ENCODE measurements around the gene FRRS1. TPM values are rescaled to one million over a fixed set of nuclear protein-coding genes. Genes with fewer than 3 reads are reported as not detected.

The FRRS1 gene
- total and polyA plus RNA-seq, 2 experiments from 2014 or later, result 0.34 to 6.8 TPM

GRCh38 chr1:99811075-99811474, 44.6 kb upstream of the FRRS1 start (continued):
- TF ChIP-seq ZNF462 (CRISPR knock-in tag; IDR thresholded peaks at IDR 0.05), result no peak
- no peak for TF ChIP-seq EZH2 (IDR thresholded peaks at IDR 0.05; ENCODE audit: low read depth, unreplicated experiment)
- TF ChIP-seq, protein P1, sequence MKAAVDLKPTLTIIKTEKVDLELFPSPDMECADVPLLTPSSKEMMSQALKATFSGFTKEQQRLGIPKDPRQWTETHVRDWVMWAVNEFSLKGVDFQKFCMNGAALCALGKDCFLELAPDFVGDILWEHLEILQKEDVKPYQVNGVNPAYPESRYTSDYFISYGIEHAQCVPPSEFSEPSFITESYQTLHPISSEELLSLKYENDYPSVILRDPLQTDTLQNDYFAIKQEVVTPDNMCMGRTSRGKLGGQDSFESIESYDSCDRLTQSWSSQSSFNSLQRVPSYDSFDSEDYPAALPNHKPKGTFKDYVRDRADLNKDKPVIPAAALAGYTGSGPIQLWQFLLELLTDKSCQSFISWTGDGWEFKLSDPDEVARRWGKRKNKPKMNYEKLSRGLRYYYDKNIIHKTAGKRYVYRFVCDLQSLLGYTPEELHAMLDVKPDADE (IDR thresholded peaks at IDR 0.05), result no peak
- no peak for TF ChIP-seq NANOG (IDR thresholded peaks at IDR 0.05; ENCODE audit: borderline replicate concordance)
- no peak for TF ChIP-seq CREB1 (CRISPR knock-in tag; IDR thresholded peaks at IDR 0.05; ENCODE audit: low read depth)
- no peak for TF ChIP-seq ZNF114 (CRISPR knock-in tag; IDR thresholded peaks at IDR 0.05)
- TF ChIP-seq, protein P2, sequence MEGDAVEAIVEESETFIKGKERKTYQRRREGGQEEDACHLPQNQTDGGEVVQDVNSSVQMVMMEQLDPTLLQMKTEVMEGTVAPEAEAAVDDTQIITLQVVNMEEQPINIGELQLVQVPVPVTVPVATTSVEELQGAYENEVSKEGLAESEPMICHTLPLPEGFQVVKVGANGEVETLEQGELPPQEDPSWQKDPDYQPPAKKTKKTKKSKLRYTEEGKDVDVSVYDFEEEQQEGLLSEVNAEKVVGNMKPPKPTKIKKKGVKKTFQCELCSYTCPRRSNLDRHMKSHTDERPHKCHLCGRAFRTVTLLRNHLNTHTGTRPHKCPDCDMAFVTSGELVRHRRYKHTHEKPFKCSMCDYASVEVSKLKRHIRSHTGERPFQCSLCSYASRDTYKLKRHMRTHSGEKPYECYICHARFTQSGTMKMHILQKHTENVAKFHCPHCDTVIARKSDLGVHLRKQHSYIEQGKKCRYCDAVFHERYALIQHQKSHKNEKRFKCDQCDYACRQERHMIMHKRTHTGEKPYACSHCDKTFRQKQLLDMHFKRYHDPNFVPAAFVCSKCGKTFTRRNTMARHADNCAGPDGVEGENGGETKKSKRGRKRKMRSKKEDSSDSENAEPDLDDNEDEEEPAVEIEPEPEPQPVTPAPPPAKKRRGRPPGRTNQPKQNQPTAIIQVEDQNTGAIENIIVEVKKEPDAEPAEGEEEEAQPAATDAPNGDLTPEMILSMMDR (conservative IDR thresholded peaks at IDR 0.05; ENCODE audit: low read depth in 2 of 2), result no peak
- TF ChIP-seq JUNB (IDR thresholded peaks at IDR 0.05; ENCODE audit: unreplicated experiment), result no peak
- TF ChIP-seq EZH2phosphoT487 (IDR thresholded peaks at IDR 0.05; ENCODE audit: unreplicated experiment), result no peak
